AG09319 (cell line): ENCODE measurements around the gene YWHAQ.

ENCODE experiments used
- DNase-seq: peaks from one replicate; pipeline ENCODE4 v3.0.0-alpha.2; 2010; ENCODE audit warnings: low read depth; ENCODE audit errors: extremely low read depth
- CTCF ChIP-seq: IDR thresholded peaks from 2 replicates; pipeline ENCODE4 v1.5.1; 2011; ENCODE audit warnings: low read depth, mild to moderate bottlenecking, inconsistent platforms, low read length, moderate library complexity

YWHAQ gene

GRCh38 chr2:9639740-9640343 is 9.0 kb upstream of the YWHAQ start:
- DNase-seq = no peak

GRCh38 chr2:9639000-9639602 is 8.3 kb upstream of the YWHAQ start:
- no peak for TF ChIP-seq CTCF
- no peak for DNase-seq

More at GRCh38 chr2:9639740-9640343, 9.0 kb upstream of the YWHAQ start:
- TF ChIP-seq CTCF = no peak

- peak; percentile 85 for DNase-seq
These were observed 7.7 kb upstream of the YWHAQ start for GRCh38 chr2:9638532-9638931.

GRCh38 chr2:9637330-9637729 is 6.5 kb upstream of the YWHAQ start:
- DNase-seq = no peak
- TF ChIP-seq CTCF = no peak

More at GRCh38 chr2:9638532-9638931, 7.7 kb upstream of the YWHAQ start:
- no peak for TF ChIP-seq CTCF

GRCh38 chr2:9634133-9634532 is 3.3 kb upstream of the YWHAQ start:
- TF ChIP-seq CTCF = no peak
- DNase-seq = no peak

- no peak for DNase-seq
- no peak for TF ChIP-seq CTCF
These were observed 1.3 kb upstream of the YWHAQ start for GRCh38 chr2:9631878-9632700.

GRCh38 chr2:9631553-9631819 is 689 bp upstream of the YWHAQ start:
- TF ChIP-seq CTCF = no peak
- DNase-seq = no peak
